Measurements from ENCODE around the gene VPS4A. TPM values are rescaled to one million over a fixed set of nuclear protein-coding genes. Genes with fewer than 3 reads are reported as not detected.

The VPS4A gene
- polyA plus RNA-seq, 1 donor from 2014 or later = 46.3 TPM

DNA sequence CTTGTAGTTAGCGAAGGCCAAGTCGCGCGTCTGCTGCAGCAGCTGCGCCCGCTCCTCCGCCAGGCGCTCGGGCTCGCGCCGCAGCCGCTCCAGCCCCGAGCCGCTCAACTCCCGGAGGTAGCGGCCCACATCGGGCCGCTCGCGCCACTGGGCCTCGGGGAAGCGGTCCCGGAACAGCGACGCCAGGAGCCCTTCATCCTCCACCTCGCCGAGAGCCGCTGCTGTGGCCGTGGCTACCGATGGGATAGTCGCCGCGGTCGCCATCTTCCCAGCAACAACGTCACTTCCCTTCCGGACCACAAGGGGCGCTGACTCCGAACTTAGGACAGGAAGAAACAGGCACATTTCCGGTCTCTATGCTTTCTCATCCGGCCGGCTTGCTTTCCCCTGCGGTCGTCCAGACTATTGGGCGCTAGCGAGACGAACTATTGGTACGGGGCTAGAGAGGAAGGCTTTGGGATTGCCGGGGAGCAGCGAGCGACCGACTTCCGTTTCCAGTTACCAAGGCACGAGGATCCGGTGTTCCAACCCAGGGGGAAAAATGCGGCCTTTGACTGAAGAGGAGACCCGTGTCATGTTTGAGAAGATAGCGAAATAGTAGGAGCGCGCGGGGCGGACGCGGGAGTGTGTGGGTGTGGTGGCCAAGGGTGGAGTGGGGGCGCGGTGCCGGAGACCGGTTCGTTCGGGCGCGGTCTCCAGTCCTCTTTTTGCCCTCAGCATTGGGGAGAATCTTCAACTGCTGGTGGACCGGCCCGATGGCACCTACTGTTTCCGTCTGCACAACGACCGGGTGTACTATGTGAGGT lies 28.3 kb downstream of the VPS4A start, which contains the start of the genes COG8 and NIP7:
TSS of gene COG8 (minus strand) at position 276 of the 806 bp plus-strand sequence. CDS start at position 264, 12 bp downstream.
TSS of gene NIP7 (plus strand) at position 484 of the 806 bp plus-strand sequence. CDS start at position 542, 58 bp downstream.
- TF ChIP-seq, protein P1, sequence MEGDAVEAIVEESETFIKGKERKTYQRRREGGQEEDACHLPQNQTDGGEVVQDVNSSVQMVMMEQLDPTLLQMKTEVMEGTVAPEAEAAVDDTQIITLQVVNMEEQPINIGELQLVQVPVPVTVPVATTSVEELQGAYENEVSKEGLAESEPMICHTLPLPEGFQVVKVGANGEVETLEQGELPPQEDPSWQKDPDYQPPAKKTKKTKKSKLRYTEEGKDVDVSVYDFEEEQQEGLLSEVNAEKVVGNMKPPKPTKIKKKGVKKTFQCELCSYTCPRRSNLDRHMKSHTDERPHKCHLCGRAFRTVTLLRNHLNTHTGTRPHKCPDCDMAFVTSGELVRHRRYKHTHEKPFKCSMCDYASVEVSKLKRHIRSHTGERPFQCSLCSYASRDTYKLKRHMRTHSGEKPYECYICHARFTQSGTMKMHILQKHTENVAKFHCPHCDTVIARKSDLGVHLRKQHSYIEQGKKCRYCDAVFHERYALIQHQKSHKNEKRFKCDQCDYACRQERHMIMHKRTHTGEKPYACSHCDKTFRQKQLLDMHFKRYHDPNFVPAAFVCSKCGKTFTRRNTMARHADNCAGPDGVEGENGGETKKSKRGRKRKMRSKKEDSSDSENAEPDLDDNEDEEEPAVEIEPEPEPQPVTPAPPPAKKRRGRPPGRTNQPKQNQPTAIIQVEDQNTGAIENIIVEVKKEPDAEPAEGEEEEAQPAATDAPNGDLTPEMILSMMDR (IDR thresholded peaks at IDR 0.05; ENCODE audit: poor library complexity, severe bottlenecking) = peak; percentile 98
- TF ChIP-seq EP300 (conservative IDR thresholded peaks at IDR 0.05; ENCODE audit: poor library complexity, severe bottlenecking) (peak; percentile 11), SMC3 (conservative IDR thresholded peaks at IDR 0.05; ENCODE audit: poor library complexity) (peak; percentile 45), MXI1 (conservative IDR thresholded peaks at IDR 0.05; ENCODE audit: poor library complexity, severe bottlenecking) (peak; percentile 98), POLR2AphosphoS5 (IDR thresholded peaks at IDR 0.05) (peak; percentile 98), EZH2 (IDR thresholded peaks at IDR 0.05; ENCODE audit: borderline replicate concordance, insufficient read depth, low read length, poor library complexity, severe bottlenecking) (no peak), RAD21 (conservative IDR thresholded peaks at IDR 0.05) (no peak), TAF1 (IDR thresholded peaks at IDR 0.05; ENCODE audit: low read depth) (peak; percentile 94)
- TF ChIP-seq, protein P2, sequence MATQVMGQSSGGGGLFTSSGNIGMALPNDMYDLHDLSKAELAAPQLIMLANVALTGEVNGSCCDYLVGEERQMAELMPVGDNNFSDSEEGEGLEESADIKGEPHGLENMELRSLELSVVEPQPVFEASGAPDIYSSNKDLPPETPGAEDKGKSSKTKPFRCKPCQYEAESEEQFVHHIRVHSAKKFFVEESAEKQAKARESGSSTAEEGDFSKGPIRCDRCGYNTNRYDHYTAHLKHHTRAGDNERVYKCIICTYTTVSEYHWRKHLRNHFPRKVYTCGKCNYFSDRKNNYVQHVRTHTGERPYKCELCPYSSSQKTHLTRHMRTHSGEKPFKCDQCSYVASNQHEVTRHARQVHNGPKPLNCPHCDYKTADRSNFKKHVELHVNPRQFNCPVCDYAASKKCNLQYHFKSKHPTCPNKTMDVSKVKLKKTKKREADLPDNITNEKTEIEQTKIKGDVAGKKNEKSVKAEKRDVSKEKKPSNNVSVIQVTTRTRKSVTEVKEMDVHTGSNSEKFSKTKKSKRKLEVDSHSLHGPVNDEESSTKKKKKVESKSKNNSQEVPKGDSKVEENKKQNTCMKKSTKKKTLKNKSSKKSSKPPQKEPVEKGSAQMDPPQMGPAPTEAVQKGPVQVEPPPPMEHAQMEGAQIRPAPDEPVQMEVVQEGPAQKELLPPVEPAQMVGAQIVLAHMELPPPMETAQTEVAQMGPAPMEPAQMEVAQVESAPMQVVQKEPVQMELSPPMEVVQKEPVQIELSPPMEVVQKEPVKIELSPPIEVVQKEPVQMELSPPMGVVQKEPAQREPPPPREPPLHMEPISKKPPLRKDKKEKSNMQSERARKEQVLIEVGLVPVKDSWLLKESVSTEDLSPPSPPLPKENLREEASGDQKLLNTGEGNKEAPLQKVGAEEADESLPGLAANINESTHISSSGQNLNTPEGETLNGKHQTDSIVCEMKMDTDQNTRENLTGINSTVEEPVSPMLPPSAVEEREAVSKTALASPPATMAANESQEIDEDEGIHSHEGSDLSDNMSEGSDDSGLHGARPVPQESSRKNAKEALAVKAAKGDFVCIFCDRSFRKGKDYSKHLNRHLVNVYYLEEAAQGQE (IDR thresholded peaks at IDR 0.05; ENCODE audit: borderline replicate concordance) = peak; percentile 89
- Histone ChIP-seq H3K9ac (ENCODE audit: low read length) (peak within 1 kb of the TSS; percentile 87), H4K20me1 (ENCODE audit: insufficient read depth) (no peaks in the 10 kb centered on the region), H2AFZ (ENCODE audit: low read depth, low read length) (peak within 1 kb of the TSS; percentile 76), H3K9me3 (ENCODE audit: low read length) (no peaks in the 10 kb centered on the region), H3F3A (ENCODE audit: insufficient read depth, low read length, poor library complexity, severe bottlenecking) (no peaks in the 10 kb centered on the region), H3K9me2 (ENCODE audit: insufficient read depth, low read length) (no peaks in the 10 kb centered on the region), H3K27me3 (ENCODE audit: insufficient read depth, low read depth, low read length) (no peaks in the 10 kb centered on the region), H3K4me2 (ENCODE audit: low read length) (peak within 1 kb of the TSS; percentile 89), H3K27ac (ENCODE audit: low read length) (peak within 1 kb of the TSS; percentile 88), H3K36me3 (ENCODE audit: insufficient read depth, low read length) (peaks cover 6% of the 10 kb centered on the region), H3K4me3 (ENCODE audit: low read length) (peak within 1 kb of the TSS; percentile 99), H3K79me2 (replicated peaks; ENCODE audit: insufficient read depth, low read length) (peaks cover 24% of the 10 kb centered on the region)

- peaks cover 6% of the 10 kb centered on the region for H3K36me3 ChIP-seq (ENCODE audit: insufficient read depth, low read length)
- no peaks in the 10 kb centered on the region for H3K27me3 ChIP-seq (ENCODE audit: insufficient read depth, low read depth, low read length)
- H3K9ac ChIP-seq (ENCODE audit: low read length) = peak overlapping the region; percentile 87
- H3K4me2 ChIP-seq (ENCODE audit: low read length) = peak overlapping the region; percentile 89
- H3K4me3 ChIP-seq (ENCODE audit: low read length) = peak overlapping the region; percentile 99
- H4K20me1 ChIP-seq (ENCODE audit: insufficient read depth) = no peaks in the 10 kb centered on the region
- no peaks in the 10 kb centered on the region for H3K9me2 ChIP-seq (ENCODE audit: insufficient read depth, low read length)
- no peaks in the 10 kb centered on the region for H3F3A ChIP-seq (ENCODE audit: insufficient read depth, low read length, poor library complexity, severe bottlenecking)
- no peaks in the 10 kb centered on the region for H3K9me3 ChIP-seq (ENCODE audit: low read length)
- H2AFZ ChIP-seq (ENCODE audit: low read depth, low read length) = peak overlapping the region; percentile 21
- TF ChIP-seq EZH2 (IDR thresholded peaks at IDR 0.05; ENCODE audit: borderline replicate concordance, insufficient read depth, low read length, poor library complexity, severe bottlenecking) (no peak), POLR2AphosphoS5 (IDR thresholded peaks at IDR 0.05) (no peak), EP300 (conservative IDR thresholded peaks at IDR 0.05; ENCODE audit: poor library complexity, severe bottlenecking) (no peak), MXI1 (conservative IDR thresholded peaks at IDR 0.05; ENCODE audit: poor library complexity, severe bottlenecking) (no peak), RAD21 (conservative IDR thresholded peaks at IDR 0.05) (no peak), SMC3 (conservative IDR thresholded peaks at IDR 0.05; ENCODE audit: poor library complexity) (no peak), TAF1 (IDR thresholded peaks at IDR 0.05; ENCODE audit: low read depth) (no peak)
- TF ChIP-seq, protein P1 (IDR thresholded peaks at IDR 0.05; ENCODE audit: poor library complexity, severe bottlenecking) = no peak
- TF ChIP-seq, protein P2 (IDR thresholded peaks at IDR 0.05; ENCODE audit: borderline replicate concordance) = no peak
- peaks cover 24% of the 10 kb centered on the region for H3K79me2 ChIP-seq (replicated peaks; ENCODE audit: insufficient read depth, low read length)
- peak overlapping the region; percentile 88 for H3K27ac ChIP-seq (ENCODE audit: low read length)
Observed at GRCh38 chr16:69340095-69340644, 29.0 kb downstream of the VPS4A start.
